ENCODE measurements around the gene PLXNB2.
A peak's percentile ranks its signal among the peaks of the same experiment; 100 is the strongest.
"Not testable (repeated sequence)": the region's sequence is repeated elsewhere in the genome, so short reads cannot be mapped to it uniquely, and the experiment has no call there.

PLXNB2 gene

GRCh38 chr22:50278956-50279619 lies 28.4 kb downstream of the PLXNB2 start:
- DNase-seq = no peak

- no peak for DNase-seq
Measured at GRCh38 chr22:50278461-50278860, 29.0 kb downstream of the PLXNB2 start.

- no peak for DNase-seq
Measured at GRCh38 chr22:50277761-50278160, 29.7 kb downstream of the PLXNB2 start.

GRCh38 chr22:50276143-50276542 lies 31.3 kb downstream of the PLXNB2 start:
- peak; percentile 68 for DNase-seq

- no peak for DNase-seq
Measured at GRCh38 chr22:50275181-50276055, 32.0 kb downstream of the PLXNB2 start.

- no peak for DNase-seq
Measured at GRCh38 chr22:50274771-50275170, 32.7 kb downstream of the PLXNB2 start.

- DNase-seq = peak; percentile 58
Measured at GRCh38 chr22:50274311-50274710, 33.1 kb downstream of the PLXNB2 start.

GRCh38 chr22:50273781-50274180 lies 33.7 kb downstream of the PLXNB2 start:
- DNase-seq = not testable (repeated sequence)

- not testable (repeated sequence) for DNase-seq
Measured at GRCh38 chr22:50273352-50273751, 34.1 kb downstream of the PLXNB2 start.

GRCh38 chr22:50272044-50272802 lies 35.2 kb downstream of the PLXNB2 start:
- DNase-seq = no peak

- DNase-seq = peak; percentile 73
Measured at GRCh38 chr22:50271519-50271970, 35.9 kb downstream of the PLXNB2 start.

- peak; percentile 74 for DNase-seq
Measured at GRCh38 chr22:50270666-50271394, 36.6 kb downstream of the PLXNB2 start.

- DNase-seq = peak; percentile 88
Measured at GRCh38 chr22:50269970-50270665, 37.3 kb downstream of the PLXNB2 start, which contains the start of gene MAPK11. Gene MAPK11 (minus strand): TSS chr22:50270380. CDS start chr22:50270292, 88 bp downstream.

GRCh38 chr22:50269573-50269969 lies 37.9 kb downstream of the PLXNB2 start:
- no peak for DNase-seq

- no peak for DNase-seq
Measured at GRCh38 chr22:50268655-50269113, 38.8 kb downstream of the PLXNB2 start.

GRCh38 chr22:50267591-50268390 lies 39.7 kb downstream of the PLXNB2 start:
- DNase-seq = peak; percentile 64

GRCh38 chr22:50266994-50267393 lies 40.5 kb downstream of the PLXNB2 start:
- no peak for DNase-seq

GRCh38 chr22:50264946-50265669 lies 42.3 kb downstream of the PLXNB2 start:
- no peak for DNase-seq

- no peak for DNase-seq
Measured at GRCh38 chr22:50264104-50264745, 43.2 kb downstream of the PLXNB2 start.
